NK-92 (cell line): ENCODE results near the gene RBMS2.
"Not testable (repeated sequence)": the region's sequence is repeated elsewhere in the genome, so short reads cannot be mapped to it uniquely, and the experiment has no call there.

ENCODE experiments used
- DNase-seq: peaks from one replicate; lab custom pipeline; 2025; ENCODE audit not compliant: unreplicated experiment; lab: John Stamatoyannopoulos, UW

RBMS2 gene

GRCh38 chr12:56517854-56518253 lies 3.8 kb upstream of the RBMS2 start:
- no peak for DNase-seq

- DNase-seq, result no peak
Observed at GRCh38 chr12:56518570-56518969, 3.0 kb upstream of the RBMS2 start.

GRCh38 chr12:56520048-56520447 lies 1.6 kb upstream of the RBMS2 start:
- no peak for DNase-seq

- no peak for DNase-seq
Observed at GRCh38 chr12:56520506-56520905, 1.1 kb upstream of the RBMS2 start.

- DNase-seq, result no peak
Observed at GRCh38 chr12:56521209-56521589, 421 bp upstream of the RBMS2 start.

- DNase-seq, result no peak
Observed at GRCh38 chr12:56522411-56523193, 982 bp downstream of the RBMS2 start.

- DNase-seq, result no peak
Observed at GRCh38 chr12:56528846-56529245, 7.2 kb downstream of the RBMS2 start.

- no peak for DNase-seq
Observed at GRCh38 chr12:56529656-56530055, 8.0 kb downstream of the RBMS2 start.

- DNase-seq, result no peak
Observed at GRCh38 chr12:56530390-56531055, 8.9 kb downstream of the RBMS2 start.

- no peak for DNase-seq
Observed at GRCh38 chr12:56537546-56537945, 15.9 kb downstream of the RBMS2 start.

GRCh38 chr12:56541631-56542030 lies 20.0 kb downstream of the RBMS2 start:
- DNase-seq, result no peak

GRCh38 chr12:56542164-56542563 lies 20.5 kb downstream of the RBMS2 start:
- DNase-seq, result no peak

- no peak for DNase-seq
Observed at GRCh38 chr12:56545023-56545604, 23.5 kb downstream of the RBMS2 start.

GRCh38 chr12:56546680-56547079 lies 25.1 kb downstream of the RBMS2 start:
- no peak for DNase-seq

GRCh38 chr12:56551070-56551469 lies 29.4 kb downstream of the RBMS2 start:
- DNase-seq, result no peak

- no peak for DNase-seq
Observed at GRCh38 chr12:56565510-56566101, 44.0 kb downstream of the RBMS2 start.

- DNase-seq, result no peak
Observed at GRCh38 chr12:56568146-56568545, 46.5 kb downstream of the RBMS2 start.

- no peak for DNase-seq
Observed at GRCh38 chr12:56571121-56571520, 49.5 kb downstream of the RBMS2 start.

GRCh38 chr12:56572288-56572687 lies 50.7 kb downstream of the RBMS2 start:
- no peak for DNase-seq

GRCh38 chr12:56574210-56574609 lies 52.6 kb downstream of the RBMS2 start:
- DNase-seq, result no peak

GRCh38 chr12:56577248-56577647 lies 55.6 kb downstream of the RBMS2 start:
- not testable (repeated sequence) for DNase-seq

GRCh38 chr12:56578983-56579546 lies 57.4 kb downstream of the RBMS2 start:
- no peak for DNase-seq
